A673 (cell line): ENCODE measurements around the gene DGKD. TPM values are rescaled to one million over a fixed set of nuclear protein-coding genes. Genes with fewer than 3 reads are reported as not detected.
"Not testable (repeated sequence)": the region's sequence is repeated elsewhere in the genome, so short reads cannot be mapped to it uniquely, and the experiment has no call there.

Experiments used
- BruUV-seq: library from RNA; stranded (reverse); fragments of 400-500 nt; replicated peaks from 2 replicates; lab custom pipeline; 2021; lab: Mats Ljungman, UMichigan
- CTCF ChIA-PET: fragments of 300-600 bp; sonication (Branson Sonifier 250); formaldehyde crosslinking; loops from one replicate; lab custom pipeline; 2022; ENCODE audit warnings: antibody characterized with exemption; lab: Charles Lee
- POLR2A ChIA-PET: fragments of 300-600 bp; sonication (Branson Sonifier 250); formaldehyde crosslinking; loops from one replicate; lab custom pipeline; 2022; ENCODE audit warnings: antibody characterized with exemption; ENCODE audit not compliant: low non-redundant PET; lab: Charles Lee
- DNase-seq: peaks from one replicate; pipeline ENCODE4 v3.0.0-alpha.2; 2015; ENCODE audit warnings: low spot score
- H3K27ac ChIP-seq: fragments of 200-600 bp; sonication (generic); 2 replicates; pipeline ENCODE4 v1.5.1; 2016; ENCODE audit warnings: mixed run types, low read depth, mild to moderate bottlenecking, mixed read lengths, antibody characterized with exemption, low read length; ENCODE audit not compliant: poor library complexity, severe bottlenecking
- H3K27me3 ChIP-seq: fragments of 200-600 bp; sonication (generic); replicated peaks from 2 replicates; pipeline ENCODE4 v1.6.1; 2017; ENCODE audit warnings: mixed run types, low read depth, mild to moderate bottlenecking, mixed read lengths, antibody characterized with exemption, low read length; ENCODE audit not compliant: insufficient read depth, poor library complexity
- H3K36me3 ChIP-seq: fragments of 200-600 bp; sonication (generic); 2 replicates; pipeline ENCODE4 v1.6.1; 2016; ENCODE audit warnings: mixed run types, mild to moderate bottlenecking, mixed read lengths, antibody characterized with exemption, low read length; ENCODE audit not compliant: insufficient read depth, poor library complexity, severe bottlenecking
- H3K4me1 ChIP-seq: fragments of 200-600 bp; sonication (generic); 2 replicates; pipeline ENCODE4 v1.6.1; 2017; ENCODE audit warnings: mixed run types, mild to moderate bottlenecking, mixed read lengths, antibody characterized with exemption, low read length; ENCODE audit not compliant: insufficient read depth, poor library complexity, severe bottlenecking
- H3K4me3 ChIP-seq: fragments of 200-600 bp; sonication (generic); 2 replicates; pipeline ENCODE4 v1.5.1; 2016; ENCODE audit warnings: low read depth, mixed run types, mild to moderate bottlenecking, mixed read lengths, low read length; ENCODE audit not compliant: poor library complexity, severe bottlenecking
- H3K9me3 ChIP-seq: fragments of 200-600 bp; sonication (generic); 2 replicates; pipeline ENCODE4 v1.6.1; 2016; ENCODE audit warnings: mixed run types, low read depth, mild to moderate bottlenecking, mixed read lengths, antibody characterized with exemption, low read length; ENCODE audit not compliant: poor library complexity, severe bottlenecking
- CTCF ChIP-seq: fragments of 300-800, 200-600 bp; sonication (generic); conservative IDR thresholded peaks from 2 replicates; pipeline ENCODE4 v1.5.1; 2017; ENCODE audit warnings: low read depth, mild to moderate bottlenecking, antibody characterized with exemption, low read length, moderate library complexity, mixed read lengths
- EZH2 ChIP-seq: fragments of 200-600 bp; sonication (generic); IDR thresholded peaks from 2 replicates; pipeline ENCODE4 v1.6.1; 2017; ENCODE audit warnings: borderline replicate concordance, low read depth, mild to moderate bottlenecking, mixed read lengths, antibody characterized with exemption, low read length; ENCODE audit not compliant: poor library complexity, severe bottlenecking
- intact Hi-C: fragments of 100-400 bp; cut with micrococcal nuclease; formaldehyde crosslinking; loops from one replicate; pipeline ENCODE4 v1.10.0; 2022; ENCODE audit not compliant: unreplicated experiment
- total RNA-seq: library from RNA; stranded (reverse); gene quantifications from 2 replicates; pipeline ENCODE4 v1.2.3, GENCODE V29; 2021

DGKD gene
- total RNA-seq, 1 experiment from 2014 or later: 128 TPM

- peaks cover 20% of the 10 kb centered on the region for H3K4me1 ChIP-seq
- ChIA-PET CTCF (no interaction called here), POLR2A (no interaction called here)
- TF ChIP-seq CTCF (no peak), EZH2 (no peak)
- peaks cover 19% of the 10 kb centered on the region for H3K36me3 ChIP-seq
- H3K27ac ChIP-seq: no peak overlapping the region
- TSS peak; percentile 12 for BruUV-seq
- H3K27me3 ChIP-seq: no peaks in the 10 kb centered on the region
- no peak for DNase-seq
- H3K9me3 ChIP-seq: no peaks in the 10 kb centered on the region
- intact Hi-C loops: no loop called here
- no peak overlapping the region for H3K4me3 ChIP-seq
Measured at GRCh38 chr2:233373316-233373715, 19.0 kb downstream of the DGKD start.

- H3K9me3 ChIP-seq, BruUV-seq, POLR2A ChIA-PET, H3K4me3 ChIP-seq, CTCF ChIA-PET, H3K27me3 ChIP-seq, H3K27ac ChIP-seq, DNase-seq, intact Hi-C loops: not testable (repeated sequence)
- peaks cover 19% of the 10 kb centered on the region for H3K36me3 ChIP-seq
- H3K4me1 ChIP-seq: peaks cover 16% of the 10 kb centered on the region
Measured at GRCh38 chr2:233374776-233375175, 20.5 kb downstream of the DGKD start.

GRCh38 chr2:233375490-233376314 is 21.4 kb downstream of the DGKD start:
- ChIA-PET CTCF (no interaction called here), POLR2A (no interaction called here)
- H3K4me1 ChIP-seq: peaks cover 9% of the 10 kb centered on the region
- no peaks in the 10 kb centered on the region for H3K27me3 ChIP-seq
- peaks cover 19% of the 10 kb centered on the region for H3K36me3 ChIP-seq
- intact Hi-C loops: no loop called here
- BruUV-seq: no TSS peak
- H3K9me3 ChIP-seq: no peaks in the 10 kb centered on the region
- TF ChIP-seq CTCF (no peak), EZH2 (no peak)
- DNase-seq: no peak
- H3K4me3 ChIP-seq: no peak overlapping the region
- H3K27ac ChIP-seq: peak overlapping the region; percentile 22

- no peak overlapping the region for H3K27ac ChIP-seq
- BruUV-seq: no TSS peak
- no peak overlapping the region for H3K4me3 ChIP-seq
- intact Hi-C loops: no loop called here
- TF ChIP-seq CTCF (no peak), EZH2 (no peak)
- DNase-seq: no peak
- H3K36me3 ChIP-seq: peaks cover 8% of the 10 kb centered on the region
- no peaks in the 10 kb centered on the region for H3K27me3 ChIP-seq
- ChIA-PET POLR2A (no interaction called here), CTCF (no interaction called here)
- no peaks in the 10 kb centered on the region for H3K9me3 ChIP-seq
- peaks cover 9% of the 10 kb centered on the region for H3K4me1 ChIP-seq
Measured at GRCh38 chr2:233379034-233379433, 24.7 kb downstream of the DGKD start.
